ENCODE data around the gene MRPL16.

DNA sequence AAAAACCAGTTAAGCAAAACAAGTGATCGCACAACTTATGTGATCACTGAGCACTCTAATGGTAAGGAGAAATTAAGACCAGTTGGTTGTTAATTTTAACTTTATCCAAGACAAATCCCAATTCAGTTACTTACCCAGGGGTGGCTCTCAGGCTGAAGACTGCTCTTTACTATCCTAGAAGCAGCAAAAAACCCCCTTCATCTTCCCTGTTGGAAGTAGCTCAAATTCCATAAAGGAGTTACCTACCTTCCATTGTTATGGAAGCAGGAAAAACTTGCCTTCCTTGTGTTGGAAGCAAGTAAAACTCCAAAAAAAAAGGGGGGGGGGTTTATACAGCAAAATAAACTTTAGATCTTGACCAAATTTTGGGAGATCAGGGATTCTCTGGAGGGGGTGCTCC is 5.2 kb upstream of the MRPL16 start:
- TF ChIP-seq, protein P1, sequence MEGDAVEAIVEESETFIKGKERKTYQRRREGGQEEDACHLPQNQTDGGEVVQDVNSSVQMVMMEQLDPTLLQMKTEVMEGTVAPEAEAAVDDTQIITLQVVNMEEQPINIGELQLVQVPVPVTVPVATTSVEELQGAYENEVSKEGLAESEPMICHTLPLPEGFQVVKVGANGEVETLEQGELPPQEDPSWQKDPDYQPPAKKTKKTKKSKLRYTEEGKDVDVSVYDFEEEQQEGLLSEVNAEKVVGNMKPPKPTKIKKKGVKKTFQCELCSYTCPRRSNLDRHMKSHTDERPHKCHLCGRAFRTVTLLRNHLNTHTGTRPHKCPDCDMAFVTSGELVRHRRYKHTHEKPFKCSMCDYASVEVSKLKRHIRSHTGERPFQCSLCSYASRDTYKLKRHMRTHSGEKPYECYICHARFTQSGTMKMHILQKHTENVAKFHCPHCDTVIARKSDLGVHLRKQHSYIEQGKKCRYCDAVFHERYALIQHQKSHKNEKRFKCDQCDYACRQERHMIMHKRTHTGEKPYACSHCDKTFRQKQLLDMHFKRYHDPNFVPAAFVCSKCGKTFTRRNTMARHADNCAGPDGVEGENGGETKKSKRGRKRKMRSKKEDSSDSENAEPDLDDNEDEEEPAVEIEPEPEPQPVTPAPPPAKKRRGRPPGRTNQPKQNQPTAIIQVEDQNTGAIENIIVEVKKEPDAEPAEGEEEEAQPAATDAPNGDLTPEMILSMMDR (IDR thresholded peaks at IDR 0.05): no peak
- no peak for TF ChIP-seq POLR2A (IDR thresholded peaks at IDR 0.05)

Measured in ovary (tissue), 3 donors.